ENCODE data around the gene SMYD2. TPM values are rescaled to one million over a fixed set of nuclear protein-coding genes. Genes with fewer than 3 reads are reported as not detected.
A peak's percentile ranks its signal among the peaks of the same experiment; 100 is the strongest.

Gene SMYD2
- total RNA-seq, 4 donors from 2014 or later = 22.7 to 45.1 (median 26.5) TPM

GRCh38 chr1:214370615-214371014, 89.7 kb downstream of the SMYD2 start:
- TF ChIP-seq CTCF (IDR thresholded peaks at IDR 0.05) = no peak
- no peak for ATAC-seq (ENCODE audit: low FRiP score)
- no peak for DNase-seq (ENCODE audit: low spot score)

GRCh38 chr1:214372092-214372491, 91.1 kb downstream of the SMYD2 start:
- ATAC-seq (ENCODE audit: low FRiP score) (peak; percentile 43), DNase-seq (ENCODE audit: low spot score) (no peak)
- TF ChIP-seq CTCF (IDR thresholded peaks at IDR 0.05) = no peak

GRCh38 chr1:214377485-214377884, 96.5 kb downstream of the SMYD2 start:
- DNase-seq (ENCODE audit: low spot score) (no peak), ATAC-seq (ENCODE audit: low FRiP score) (no peak)
- TF ChIP-seq CTCF (IDR thresholded peaks at IDR 0.05) = no peak

- ATAC-seq (ENCODE audit: low FRiP score) (no peak), DNase-seq (ENCODE audit: low spot score) (no peak)
- TF ChIP-seq CTCF (IDR thresholded peaks at IDR 0.05) = no peak
Measured at GRCh38 chr1:214377886-214378285, 96.9 kb downstream of the SMYD2 start.

- no peak for TF ChIP-seq CTCF (IDR thresholded peaks at IDR 0.05)
- ATAC-seq (ENCODE audit: low FRiP score) = no peak
- DNase-seq (ENCODE audit: low spot score) = no peak
Measured at GRCh38 chr1:214378492-214378891, 97.5 kb downstream of the SMYD2 start.

- DNase-seq (ENCODE audit: low spot score) = no peak
- TF ChIP-seq CTCF (IDR thresholded peaks at IDR 0.05) = no peak
- no peak for ATAC-seq (ENCODE audit: low FRiP score)
Measured at GRCh38 chr1:214379236-214379970, 98.4 kb downstream of the SMYD2 start.

- TF ChIP-seq CTCF (IDR thresholded peaks at IDR 0.05) = no peak
- ATAC-seq (ENCODE audit: low FRiP score) = no peak
- DNase-seq (ENCODE audit: low spot score) = no peak
Measured at GRCh38 chr1:214380396-214380795, 99.4 kb downstream of the SMYD2 start.

Measured in omental fat pad (tissue), 4 donors.